ENCODE results near the gene ORMDL2. TPM values are rescaled to one million over a fixed set of nuclear protein-coding genes. Genes with fewer than 3 reads are reported as not detected.
A peak's percentile ranks its signal among the peaks of the same experiment; 100 is the strongest.
"Not testable (repeated sequence)": the region's sequence is repeated elsewhere in the genome, so short reads cannot be mapped to it uniquely, and the experiment has no call there.

Gene ORMDL2
- polyA plus RNA-seq, 3 donors, result 18.8 to 63.0 (median 27.2) TPM

DNA sequence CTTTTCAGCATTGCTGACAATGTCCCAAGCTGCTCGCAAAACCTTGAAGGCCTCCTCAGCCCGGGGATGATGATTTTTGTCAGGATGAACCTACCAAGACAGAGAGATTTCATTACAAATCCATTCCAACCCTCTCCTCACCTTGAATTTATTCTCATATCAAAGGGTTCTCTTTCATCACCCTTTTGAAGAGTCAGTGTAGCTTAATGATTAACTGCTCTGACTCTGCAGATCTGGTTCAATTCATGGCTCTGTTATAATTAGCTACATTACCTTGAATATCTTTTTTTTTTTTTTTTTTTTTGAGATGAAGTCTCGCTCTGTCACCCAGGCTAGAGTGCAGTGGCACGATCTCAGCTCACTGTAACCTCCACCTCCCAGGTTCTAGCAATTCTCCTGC, 5.6 kb downstream of the ORMDL2 start:
- 36 to 95% (median 90%) methylated on average over 4 of the region's 4 CpGs for WGBS, 3 donors
- H3K27ac ChIP-seq (ENCODE audit: low read depth, low read length), result no peak overlapping the region

DNA sequence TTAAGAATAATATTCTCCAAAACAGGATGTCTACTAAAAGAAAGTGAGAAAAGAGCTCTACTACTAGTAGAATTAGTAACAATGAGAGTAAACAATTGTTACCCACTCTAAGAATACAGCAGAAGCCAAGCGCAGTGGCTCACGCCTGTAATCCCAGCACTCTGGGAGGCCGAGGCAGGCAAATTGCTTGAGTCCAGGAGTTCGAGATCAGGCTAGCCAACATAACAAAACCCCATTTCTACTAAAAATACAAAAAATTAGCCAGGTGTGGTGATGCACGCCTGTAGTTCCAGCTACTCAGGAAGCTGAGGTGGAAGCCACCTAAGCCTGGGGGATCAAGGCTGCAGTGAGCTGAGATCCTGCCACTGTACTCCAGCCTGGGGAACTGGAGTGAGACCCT, 6.9 kb downstream of the ORMDL2 start:
- no peak overlapping the region for H3K27ac ChIP-seq (ENCODE audit: low read depth, low read length)
- 87 to 91% (median 88%) methylated on average over 5 of the region's 5 CpGs for WGBS, 3 donors

DNA sequence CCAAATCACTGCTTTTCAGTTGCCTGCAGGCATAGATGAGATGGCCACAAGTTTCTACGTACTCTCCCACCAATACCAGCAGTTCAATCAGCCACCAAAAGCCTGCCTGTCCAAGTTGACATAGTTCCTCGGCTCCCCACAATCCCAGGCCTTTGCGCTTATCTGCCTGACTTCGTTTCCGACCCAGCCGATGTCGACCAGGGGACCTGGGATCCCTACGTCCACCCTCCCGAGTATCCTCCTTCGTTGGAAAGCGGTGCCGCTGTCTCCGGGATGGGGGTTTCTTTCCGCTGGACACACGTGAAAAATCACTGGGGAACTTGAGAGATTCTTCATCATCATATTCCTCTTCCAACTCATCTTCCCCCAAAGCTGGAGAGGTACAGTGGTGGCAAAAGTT, 10.0 kb downstream of the ORMDL2 start:
- H3K27ac ChIP-seq (ENCODE audit: low read depth, low read length), result no peak overlapping the region
- WGBS, 3 donors, result 86 to 92% (median 90%) methylated on average over 15 of the region's 15 CpGs

DNA sequence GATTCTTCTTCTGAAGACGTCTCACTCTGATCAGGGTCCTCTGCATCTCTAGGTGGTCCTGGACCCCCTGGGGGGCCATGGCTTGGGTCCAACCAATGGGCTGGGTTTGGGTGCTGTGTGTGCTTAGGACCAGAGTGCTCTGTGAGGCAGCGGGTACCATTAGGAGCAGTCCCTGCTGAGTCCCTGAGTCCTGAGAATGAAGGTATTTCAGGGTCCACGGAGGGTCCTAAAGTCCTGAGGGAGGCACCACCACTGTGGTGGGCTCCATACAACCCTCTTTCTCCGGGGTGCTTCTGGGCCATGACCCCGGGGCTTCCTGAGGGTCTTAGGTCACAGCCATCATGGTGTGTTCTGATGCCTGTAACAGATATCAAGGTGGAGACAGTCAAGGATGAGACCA, 10.5 kb downstream of the ORMDL2 start:
- 89 to 90% (median 89%) methylated on average over 5 of the region's 5 CpGs for WGBS, 3 donors

DNA sequence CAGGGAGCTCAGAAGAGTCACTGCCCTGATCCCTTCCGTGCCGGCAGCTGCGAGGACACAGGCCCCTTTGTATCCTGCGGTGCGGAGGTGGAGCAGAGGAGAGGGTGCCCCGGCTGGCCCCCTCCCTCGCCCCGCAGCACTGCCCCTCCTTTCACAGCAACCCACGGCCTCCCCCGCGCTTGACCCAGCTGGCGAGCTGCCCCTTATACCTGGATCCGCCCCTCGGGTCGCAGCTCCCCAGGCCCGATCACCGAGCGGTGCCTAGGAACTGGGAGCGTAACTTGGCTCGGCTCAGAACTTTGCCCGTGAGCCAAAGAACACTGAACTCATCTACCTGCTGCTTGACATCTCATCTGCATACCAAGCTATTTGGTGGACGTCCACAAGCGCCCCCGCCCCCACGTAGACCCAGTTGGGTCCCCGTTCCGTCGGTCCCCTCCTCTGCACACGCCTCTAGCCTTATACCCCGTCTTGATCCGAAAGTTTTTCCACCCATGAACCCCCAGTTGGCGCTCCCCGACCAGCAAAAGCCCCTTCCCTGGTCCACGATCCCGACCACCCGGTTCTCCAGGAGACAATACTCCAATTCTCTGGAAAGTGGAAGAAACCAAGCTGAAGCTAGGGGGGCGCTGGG, 12.2 kb downstream of the ORMDL2 start:
- WGBS, 3 donors, result 0% methylated on average over 36 to 37 of the region's 37 CpGs

More for the DNA sequence above, 10.5 kb downstream of the ORMDL2 start:
- H3K27ac ChIP-seq (ENCODE audit: low read depth, low read length), result no peak overlapping the region

DNA sequence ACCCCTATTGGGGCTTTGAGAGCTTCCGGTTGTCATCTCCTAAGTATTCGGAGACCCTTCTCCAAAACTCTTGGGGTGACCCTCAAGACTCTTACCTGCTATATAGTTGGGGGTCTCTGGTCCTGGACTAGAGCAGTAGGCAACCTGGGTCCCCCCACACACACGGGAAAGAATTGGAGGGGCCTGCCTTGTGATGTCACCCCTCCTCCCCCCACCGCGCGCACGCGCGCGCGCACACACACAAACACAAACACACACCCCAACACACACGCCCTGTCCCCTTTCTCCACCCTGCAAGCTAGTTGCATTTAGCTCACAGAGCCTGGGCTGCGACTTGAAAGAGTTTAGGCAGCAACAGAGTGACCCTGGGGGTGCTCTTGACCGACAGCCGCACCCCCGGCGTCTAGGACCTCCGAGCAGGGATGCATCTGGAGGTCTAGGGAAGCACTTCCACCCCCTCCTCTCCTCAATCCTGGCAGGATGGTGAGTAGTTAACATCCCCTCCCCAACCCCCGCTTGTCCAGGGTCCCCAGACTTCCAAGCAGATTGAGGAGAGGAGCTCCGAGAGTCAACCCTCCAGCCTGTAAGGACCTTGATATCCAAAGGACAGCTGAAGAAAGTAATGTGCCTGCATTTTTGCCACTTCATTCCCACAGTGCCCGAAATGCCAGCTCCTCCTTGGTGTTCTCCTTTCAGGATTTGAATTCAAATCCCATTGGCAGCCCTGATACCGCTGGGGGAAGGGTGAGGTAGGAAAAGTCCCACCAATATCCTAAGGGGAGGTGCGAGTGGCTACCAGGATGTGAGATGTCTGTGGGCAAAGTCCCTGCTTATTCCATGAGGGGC, 13.0 kb downstream of the ORMDL2 start:
- H3K27ac ChIP-seq (ENCODE audit: low read depth, low read length), result peak overlapping the region; percentile 56
- 3 to 7% (median 4%) methylated on average over 18 to 23 of the region's 23 CpGs for WGBS, 3 donors

More for the DNA sequence above, 12.2 kb downstream of the ORMDL2 start:
- peak overlapping the region; percentile 56 for H3K27ac ChIP-seq (ENCODE audit: low read depth, low read length)

DNA sequence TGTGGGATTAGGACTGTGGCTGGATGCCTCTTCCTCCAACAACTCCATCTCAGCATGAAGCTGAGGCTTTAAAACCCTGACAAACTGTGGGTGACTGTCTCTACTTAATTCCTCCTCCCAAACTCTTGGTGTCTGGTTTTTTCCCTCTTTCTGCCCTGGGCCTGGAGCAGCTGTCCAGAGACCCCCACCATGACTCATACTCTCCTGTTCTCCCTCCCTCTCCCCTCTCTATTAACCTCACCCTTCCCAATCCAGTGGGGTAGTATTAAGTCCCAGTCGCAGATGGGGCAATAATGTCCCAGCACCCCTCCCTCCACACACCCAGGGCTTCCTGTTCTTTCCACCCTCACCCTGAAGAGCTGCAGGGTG, 13.6 kb downstream of the ORMDL2 start:
- WGBS, 3 donors, result 0 to 50% (median 7%) methylated on average over 1 of the region's 1 CpG
- H3K27ac ChIP-seq (ENCODE audit: low read depth, low read length), result no peak overlapping the region

DNA sequence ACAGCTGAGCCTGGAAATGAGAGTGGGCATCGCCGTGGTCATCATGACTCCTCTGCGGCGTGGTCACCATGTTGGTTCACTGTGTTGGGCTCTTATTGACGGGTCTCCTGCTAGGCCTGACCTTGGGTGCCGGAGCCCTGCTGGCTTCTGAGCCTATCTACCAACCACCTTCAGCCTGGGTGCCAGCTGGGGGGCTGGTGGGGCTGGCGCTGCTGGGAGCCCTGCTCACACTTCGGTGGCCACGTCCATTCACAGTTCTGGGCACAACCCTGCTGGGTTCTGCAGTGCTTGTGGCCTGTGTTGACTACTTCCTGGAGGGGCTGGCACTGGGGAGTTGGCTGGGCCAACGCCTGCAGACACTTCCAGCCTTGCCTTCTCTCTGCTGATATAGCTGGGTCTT, 15.2 kb downstream of the ORMDL2 start:
- WGBS, 3 donors, result 91 to 96% (median 93%) methylated on average over 10 of the region's 10 CpGs
- H3K27ac ChIP-seq (ENCODE audit: low read depth, low read length), result no peak overlapping the region

DNA sequence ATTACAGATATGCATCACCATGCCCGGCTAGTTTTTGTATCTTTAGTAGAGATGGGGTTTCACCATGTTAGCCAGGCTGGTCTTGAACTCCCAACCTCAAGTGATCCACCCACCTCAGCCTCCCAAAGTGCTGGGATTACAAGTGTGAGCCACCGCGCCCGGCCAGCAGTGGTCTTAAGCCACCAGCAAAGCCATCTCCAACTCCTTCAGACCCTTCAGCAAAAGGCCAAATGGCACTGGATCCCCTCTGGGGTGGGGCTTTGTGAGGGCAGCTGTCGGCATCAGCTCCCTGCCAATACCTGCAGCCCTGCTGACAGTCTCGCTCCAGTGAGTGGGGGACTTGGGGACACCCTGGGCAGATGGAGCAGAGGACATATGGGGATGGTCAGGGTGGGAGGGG, 16.6 kb downstream of the ORMDL2 start:
- 79 to 89% (median 81%) methylated on average over 6 of the region's 6 CpGs for WGBS, 3 donors
- H3K27ac ChIP-seq (ENCODE audit: low read depth, low read length), result not testable (repeated sequence)

DNA sequence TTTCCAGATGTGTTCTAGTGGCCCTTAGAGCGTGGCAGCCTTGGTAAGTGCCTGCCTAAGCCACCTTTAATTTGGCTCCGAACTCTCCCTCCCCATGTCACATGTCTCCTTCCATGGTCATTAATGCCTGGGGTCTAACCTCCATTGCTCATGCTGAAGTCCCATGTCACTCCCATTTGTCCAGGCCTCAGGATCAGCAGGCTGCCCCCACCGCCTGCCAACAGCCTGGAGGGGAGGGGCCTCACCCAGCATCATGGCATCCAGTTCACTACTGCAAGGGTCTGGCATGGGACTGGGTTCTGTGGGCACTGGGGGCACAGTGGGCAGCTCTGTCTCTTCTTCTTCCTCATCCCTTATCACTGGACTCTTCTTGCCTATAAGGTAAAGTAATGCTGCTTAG, 20.5 kb downstream of the ORMDL2 start:
- 94 to 96% (median 96%) methylated on average over 3 of the region's 3 CpGs for WGBS, 3 donors
- no peak overlapping the region for H3K27ac ChIP-seq (ENCODE audit: low read depth, low read length)

DNA sequence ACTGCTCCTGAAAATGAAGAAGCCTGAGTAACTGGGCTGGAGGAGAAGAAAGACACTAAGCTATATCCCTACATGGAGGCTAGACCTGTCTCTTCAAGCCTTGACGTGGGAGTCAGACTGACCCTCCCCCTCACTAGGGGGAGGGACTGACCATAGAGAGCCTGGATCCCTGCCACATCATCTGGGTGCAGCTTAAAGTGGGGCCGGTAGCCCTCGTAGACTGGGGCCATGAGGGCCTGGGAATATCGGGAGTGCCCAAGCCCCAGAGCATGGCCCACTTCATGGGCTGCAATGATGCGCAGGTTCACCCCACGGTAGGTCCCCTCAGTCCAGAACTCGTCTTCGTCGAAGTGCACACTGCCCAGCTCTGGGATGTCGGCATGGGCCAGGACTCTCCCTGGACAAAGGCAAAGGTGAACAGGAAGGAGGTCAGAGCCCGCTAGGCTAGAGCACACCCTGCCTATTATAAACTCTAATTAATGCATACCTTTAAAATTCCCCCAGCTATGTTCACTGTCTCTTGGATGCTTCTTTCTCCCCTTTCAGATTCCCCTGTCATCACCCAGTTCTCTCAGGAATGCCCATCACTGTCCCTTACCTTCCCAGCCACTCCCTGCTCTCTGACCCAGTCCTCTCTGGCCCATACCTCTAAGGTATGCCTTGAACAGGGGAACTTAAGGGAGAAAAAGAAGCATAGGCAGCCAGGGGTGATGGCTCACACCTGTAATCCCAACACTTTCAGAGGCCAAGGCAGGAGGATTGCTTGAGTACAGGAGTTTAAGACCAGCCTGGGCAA, 21.7 kb downstream of the ORMDL2 start:
- WGBS, 3 donors, result 78 to 87% (median 79%) methylated on average over 11 of the region's 11 CpGs
- H3K27ac ChIP-seq (ENCODE audit: low read depth, low read length), result no peak overlapping the region

DNA sequence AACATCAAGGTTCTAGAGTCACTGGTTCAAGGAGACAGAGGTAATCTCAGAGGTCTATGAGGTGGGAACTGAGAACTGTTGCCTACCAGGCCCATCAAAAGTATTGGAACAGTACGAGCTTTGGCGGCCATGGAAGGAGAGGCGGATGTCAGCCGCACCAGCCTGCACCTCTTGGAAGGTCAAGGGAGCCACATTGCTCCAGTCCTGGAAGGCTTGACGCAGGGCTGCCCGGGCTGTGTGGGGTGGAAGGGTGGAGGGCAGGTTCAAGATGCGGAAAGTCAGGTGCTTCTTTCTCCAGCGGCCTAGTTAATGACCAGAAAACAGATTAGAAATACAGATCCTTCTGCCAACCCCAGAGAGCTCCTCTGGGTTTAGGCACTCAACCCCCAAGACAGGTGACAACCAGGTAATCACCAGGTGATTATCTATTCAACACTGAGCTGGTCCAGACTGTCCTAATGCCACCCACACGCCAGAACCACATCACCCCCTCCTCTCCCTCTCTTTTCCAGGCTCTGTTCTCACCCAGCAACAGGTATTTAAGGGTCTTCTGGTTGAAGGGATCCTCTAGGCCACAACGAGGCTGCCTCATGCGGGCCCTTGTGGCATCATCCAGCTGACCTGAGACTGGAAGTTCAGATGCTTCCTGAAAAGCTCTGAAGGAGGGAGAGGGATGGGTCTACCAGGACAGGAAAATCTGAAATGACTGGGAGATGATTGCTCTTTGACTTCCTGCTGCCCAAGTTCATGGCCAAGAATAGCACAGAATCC, 22.9 kb downstream of the ORMDL2 start:
- WGBS, 3 donors, result 88 to 96% (median 91%) methylated on average over 11 of the region's 11 CpGs
- no peak overlapping the region for H3K27ac ChIP-seq (ENCODE audit: low read depth, low read length)

DNA sequence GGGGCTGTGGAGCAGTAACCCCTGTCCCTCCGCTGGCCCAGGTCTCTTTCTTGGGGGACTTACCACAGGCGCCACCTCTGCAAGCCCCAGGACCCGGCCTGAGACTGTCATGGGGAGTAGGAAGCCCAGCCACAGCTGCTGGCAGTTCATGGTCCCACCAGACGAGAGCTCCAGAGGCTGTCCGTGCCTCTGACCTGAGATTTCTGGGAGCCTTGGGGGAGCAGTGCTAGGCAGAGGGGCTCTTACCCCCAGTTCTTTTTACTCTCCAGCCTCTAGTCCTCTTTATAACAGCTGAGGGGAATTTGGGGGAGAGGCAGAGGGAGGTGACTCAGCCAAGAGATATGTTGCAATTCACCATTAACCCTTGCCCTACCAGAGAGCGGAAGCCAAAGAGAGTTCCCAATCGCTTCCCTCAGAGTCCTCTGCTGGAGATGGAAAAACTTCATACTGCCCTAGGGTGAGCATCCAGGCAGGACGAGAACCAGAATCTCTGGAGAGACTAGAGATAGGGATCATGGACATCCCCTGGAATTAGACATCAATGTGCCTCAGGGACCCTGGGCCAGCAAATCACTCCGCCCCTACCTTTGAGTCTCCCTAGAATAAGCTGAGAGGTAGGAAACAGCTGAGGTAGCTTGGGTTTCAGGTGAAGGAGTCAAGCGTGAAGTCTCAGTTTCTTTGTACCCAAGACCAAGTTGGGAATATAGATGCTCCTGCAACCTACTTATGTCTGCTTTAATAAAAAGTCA, 25.0 kb downstream of the ORMDL2 start, which contains the start of gene MMP19:
Gene MMP19, minus strand, starts transcription at position 256 of the 749 bp plus-strand sequence. Its CDS starts 106 bp downstream, at position 150.
- peak within 1 kb of the TSS; percentile 26 for H3K27ac ChIP-seq (ENCODE audit: low read depth, low read length)
- 41 to 54% (median 49%) methylated on average over 10 of the region's 10 CpGs for WGBS, 3 donors

DNA sequence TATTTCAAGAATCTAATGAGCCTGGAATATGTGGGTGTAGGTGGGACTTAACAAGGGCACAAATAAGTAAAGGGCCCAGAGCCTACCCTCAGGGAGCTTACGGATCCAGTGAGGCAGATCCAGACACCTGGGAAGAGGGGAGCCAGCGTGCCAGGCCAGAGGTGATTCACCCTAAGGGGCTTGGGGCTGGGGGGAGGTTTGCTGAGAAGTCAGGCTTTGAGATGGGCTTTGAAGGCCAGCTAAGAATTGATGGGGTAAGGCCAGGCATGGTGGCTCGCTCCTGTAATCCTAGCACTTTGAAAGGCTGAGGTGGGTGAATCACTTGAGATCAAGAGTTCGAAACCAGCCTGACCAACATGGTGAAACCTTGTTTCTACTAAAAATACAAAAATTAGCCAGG, 25.6 kb downstream of the ORMDL2 start:
- peak overlapping the region; percentile 26 for H3K27ac ChIP-seq (ENCODE audit: low read depth, low read length)
- 93 to 98% (median 95%) methylated on average over 4 of the region's 4 CpGs for WGBS, 3 donors

DNA sequence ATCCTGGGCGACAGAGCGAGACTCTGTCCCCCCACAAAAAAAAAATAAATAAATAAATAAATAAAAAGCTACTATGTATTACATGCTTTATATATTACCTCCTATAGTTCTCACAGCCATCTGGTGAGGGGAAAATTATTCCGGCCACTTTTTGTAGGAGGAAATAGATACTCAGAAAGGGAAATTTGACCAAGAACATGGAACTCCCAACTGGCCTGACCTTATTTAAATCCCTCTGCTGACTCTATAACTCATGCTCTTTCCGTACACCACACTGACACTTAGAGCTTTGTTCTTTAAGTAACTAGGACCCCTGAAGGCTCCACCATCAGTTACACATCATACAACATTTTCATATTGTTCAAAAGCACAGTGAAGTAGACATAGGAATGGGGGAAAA, 27.1 kb downstream of the ORMDL2 start:
- H3K27ac ChIP-seq (ENCODE audit: low read depth, low read length), result no peak overlapping the region

DNA sequence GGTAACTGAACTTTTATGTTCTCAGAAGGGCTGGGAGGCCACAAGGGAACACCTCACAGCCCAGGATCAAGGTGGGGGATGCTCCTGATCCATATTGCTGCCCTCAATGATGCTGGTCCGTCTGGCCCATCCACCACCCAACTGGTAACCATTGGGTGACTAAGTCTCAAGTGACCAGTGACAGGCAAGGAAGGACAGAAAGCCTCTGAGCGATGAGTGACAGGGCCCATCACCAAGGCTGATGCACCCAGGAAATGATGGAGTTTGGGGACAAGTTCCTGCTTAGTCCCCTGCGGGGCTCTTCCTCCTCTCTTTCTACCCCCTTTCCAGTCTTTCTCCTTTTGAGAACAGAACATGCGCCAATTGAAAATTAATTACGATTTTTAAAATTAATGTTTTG, 27.5 kb downstream of the ORMDL2 start:
- 75 to 76% (median 75%) methylated on average over 5 of the region's 5 CpGs for WGBS, 3 donors
- H3K27ac ChIP-seq (ENCODE audit: low read depth, low read length), result peak overlapping the region; percentile 26

More for the DNA sequence above, 27.1 kb downstream of the ORMDL2 start:
- 83 to 86% (median 85%) methylated on average over 4 of the region's 4 CpGs for WGBS, 3 donors

DNA sequence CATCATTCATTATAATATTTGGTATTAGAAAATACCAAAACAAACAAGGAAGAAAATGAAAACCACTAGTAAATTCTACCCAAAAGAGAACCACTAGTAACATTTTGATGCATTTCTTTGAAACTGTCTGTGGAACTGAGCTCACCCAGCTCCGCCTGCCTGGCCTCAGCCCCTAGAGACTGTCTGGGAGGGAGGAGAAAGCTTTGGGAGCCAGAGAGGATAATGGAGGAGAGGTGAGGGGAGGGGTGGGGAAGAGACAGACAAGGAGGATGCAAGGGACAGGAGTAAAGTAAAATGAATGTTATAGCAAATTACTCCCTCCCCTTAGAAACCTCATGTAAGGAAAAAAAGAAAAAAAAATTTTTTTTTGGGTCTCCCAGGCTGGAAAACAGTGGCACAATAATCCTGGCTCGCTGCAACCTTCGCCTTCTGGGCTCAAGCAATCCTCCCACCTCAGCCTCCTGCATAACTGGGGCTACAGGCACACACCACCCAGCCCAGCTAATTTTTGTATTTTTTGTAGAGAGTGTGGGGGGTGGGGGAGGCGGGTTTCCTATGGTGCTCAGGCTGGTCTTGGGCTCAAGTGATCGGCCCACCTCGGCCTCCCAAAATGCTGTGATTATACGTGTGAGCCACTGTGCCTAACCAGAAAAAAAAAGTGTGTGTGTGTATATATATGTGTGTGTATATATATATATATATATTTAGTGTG, 28.1 kb downstream of the ORMDL2 start:
- 64 to 80% (median 71%) methylated on average over 7 of the region's 7 CpGs for WGBS, 3 donors
- peak overlapping the region; percentile 26 for H3K27ac ChIP-seq (ENCODE audit: low read depth, low read length)
